ENCODE measurements around the gene CDKL1.

DNA sequence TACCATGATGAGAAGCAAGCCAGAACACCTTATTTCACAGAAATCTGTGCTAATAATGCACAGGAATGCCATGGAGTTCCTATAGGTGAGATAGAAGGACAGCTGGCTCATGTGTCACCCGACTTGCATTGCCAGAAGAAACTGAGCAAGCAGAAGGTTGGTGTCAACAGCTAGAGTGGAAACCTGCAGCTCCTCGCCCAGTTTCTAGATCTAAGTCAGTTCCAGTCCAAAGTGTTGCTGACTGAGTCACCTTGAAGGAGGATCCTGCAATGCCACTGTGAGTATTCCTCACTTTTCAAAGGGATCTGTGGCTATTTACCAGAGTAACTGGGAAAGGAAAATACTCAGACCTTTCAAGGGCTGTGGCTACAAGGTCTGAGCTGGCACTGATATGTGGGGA, 17.1 kb downstream of the CDKL1 start:
- TF ChIP-seq, protein P1, sequence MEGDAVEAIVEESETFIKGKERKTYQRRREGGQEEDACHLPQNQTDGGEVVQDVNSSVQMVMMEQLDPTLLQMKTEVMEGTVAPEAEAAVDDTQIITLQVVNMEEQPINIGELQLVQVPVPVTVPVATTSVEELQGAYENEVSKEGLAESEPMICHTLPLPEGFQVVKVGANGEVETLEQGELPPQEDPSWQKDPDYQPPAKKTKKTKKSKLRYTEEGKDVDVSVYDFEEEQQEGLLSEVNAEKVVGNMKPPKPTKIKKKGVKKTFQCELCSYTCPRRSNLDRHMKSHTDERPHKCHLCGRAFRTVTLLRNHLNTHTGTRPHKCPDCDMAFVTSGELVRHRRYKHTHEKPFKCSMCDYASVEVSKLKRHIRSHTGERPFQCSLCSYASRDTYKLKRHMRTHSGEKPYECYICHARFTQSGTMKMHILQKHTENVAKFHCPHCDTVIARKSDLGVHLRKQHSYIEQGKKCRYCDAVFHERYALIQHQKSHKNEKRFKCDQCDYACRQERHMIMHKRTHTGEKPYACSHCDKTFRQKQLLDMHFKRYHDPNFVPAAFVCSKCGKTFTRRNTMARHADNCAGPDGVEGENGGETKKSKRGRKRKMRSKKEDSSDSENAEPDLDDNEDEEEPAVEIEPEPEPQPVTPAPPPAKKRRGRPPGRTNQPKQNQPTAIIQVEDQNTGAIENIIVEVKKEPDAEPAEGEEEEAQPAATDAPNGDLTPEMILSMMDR (IDR thresholded peaks at IDR 0.05), result no peak
- TF ChIP-seq EZH2phosphoT487 (IDR thresholded peaks at IDR 0.05) (no peak), EZH2 (IDR thresholded peaks at IDR 0.05) (no peak)
